Smooth muscle cell (in vitro differentiated cells): ENCODE data around the gene ROR2. TPM values are rescaled to one million over a fixed set of nuclear protein-coding genes. Genes with fewer than 3 reads are reported as not detected.

Source experiments
- DNase-seq: peaks from one replicate; lab custom pipeline; 2025; ENCODE audit not compliant: unreplicated experiment; lab: John Stamatoyannopoulos, UW
- H2AFZ ChIP-seq: fragments of 200-600 bp; sonication (generic); 2 replicates; pipeline ENCODE4 v1.6.0; 2016; ENCODE audit warnings: antibody characterized with exemption, low read depth, mild to moderate bottlenecking
- H3F3A ChIP-seq: fragments of 200-600 bp; sonication (generic); 2 replicates; pipeline ENCODE4 v1.6.0; 2017; ENCODE audit warnings: antibody characterized with exemption, low read depth
- H3K27ac ChIP-seq: fragments of 200-600 bp; sonication (generic); 2 replicates; pipeline ENCODE4 v1.5.1; 2016; ENCODE audit warnings: low read depth, mild to moderate bottlenecking
- H3K27me3 ChIP-seq: fragments of 200-600 bp; sonication (generic); 2 replicates; pipeline ENCODE4 v1.6.1; 2016; ENCODE audit warnings: low read depth, mild to moderate bottlenecking
- H3K36me3 ChIP-seq: fragments of 200-600 bp; sonication (generic); 2 replicates; pipeline ENCODE4 v1.5.1; 2016; ENCODE audit warnings: low read depth
- H3K4me1 ChIP-seq: fragments of 200-600 bp; sonication (generic); 2 replicates; pipeline ENCODE4 v1.5.1; 2016; ENCODE audit warnings: low read depth
- H3K4me2 ChIP-seq: fragments of 200-600 bp; sonication (generic); 2 replicates; pipeline ENCODE4 v1.6.0; 2016; ENCODE audit warnings: mild to moderate bottlenecking
- H3K4me3 ChIP-seq: fragments of 200-600 bp; sonication (generic); 2 replicates; pipeline ENCODE4 v1.5.1; 2016; ENCODE audit warnings: mild to moderate bottlenecking
- H3K79me2 ChIP-seq: fragments of 200-600 bp; sonication (generic); 2 replicates; pipeline ENCODE4 v1.6.0; 2016; ENCODE audit warnings: low read depth, mild to moderate bottlenecking
- H3K9ac ChIP-seq: fragments of 200-600 bp; sonication (generic); 2 replicates; pipeline ENCODE4 v1.6.0; 2016; ENCODE audit warnings: low read depth
- H3K9me3 ChIP-seq: fragments of 200-600 bp; sonication (generic); replicated peaks from 2 replicates; pipeline ENCODE4 v1.5.1; 2016; ENCODE audit warnings: low read depth
- H4K20me1 ChIP-seq: fragments of 200-600 bp; sonication (generic); 2 replicates; pipeline ENCODE4 v1.6.0; 2016; ENCODE audit warnings: low read depth
- WGBS: methylation state at CpG from one replicate; pipeline ENCODE4 v1.1.7; 2016; ENCODE audit warnings: low lambda C conversion rate; 5-methylcytosine and 5-hydroxymethylcytosine counted together
- polyA plus RNA-seq: library from polyadenylated mRNA; unstranded; fragments of >200 nt; fragmentation: Nextera tagmentation; extraction: Ambion mirVana; gene quantifications from 2 replicates; pipeline ENCODE4 v1.2.1, GENCODE V29; 2016
- total RNA-seq: library from RNA; depleted of rRNA; stranded (reverse); fragments of >200 nt; gene quantifications from 2 replicates; pipeline ENCODE4 v1.2.3, GENCODE V29; 2014
- TF ChIP-seq, protein P1 (sequence below): fragments of 200-600 bp; sonication (generic); IDR thresholded peaks from 2 replicates; pipeline ENCODE4 v1.5.1; 2017; ENCODE audit warnings: borderline replicate concordance, mild to moderate bottlenecking, antibody characterized with exemption; ENCODE audit not compliant: insufficient read depth, poor library complexity, severe bottlenecking

ROR2 gene
- total and polyA plus RNA-seq, 2 experiments from 2014 or later = 16.7 to 21.7 TPM

DNA sequence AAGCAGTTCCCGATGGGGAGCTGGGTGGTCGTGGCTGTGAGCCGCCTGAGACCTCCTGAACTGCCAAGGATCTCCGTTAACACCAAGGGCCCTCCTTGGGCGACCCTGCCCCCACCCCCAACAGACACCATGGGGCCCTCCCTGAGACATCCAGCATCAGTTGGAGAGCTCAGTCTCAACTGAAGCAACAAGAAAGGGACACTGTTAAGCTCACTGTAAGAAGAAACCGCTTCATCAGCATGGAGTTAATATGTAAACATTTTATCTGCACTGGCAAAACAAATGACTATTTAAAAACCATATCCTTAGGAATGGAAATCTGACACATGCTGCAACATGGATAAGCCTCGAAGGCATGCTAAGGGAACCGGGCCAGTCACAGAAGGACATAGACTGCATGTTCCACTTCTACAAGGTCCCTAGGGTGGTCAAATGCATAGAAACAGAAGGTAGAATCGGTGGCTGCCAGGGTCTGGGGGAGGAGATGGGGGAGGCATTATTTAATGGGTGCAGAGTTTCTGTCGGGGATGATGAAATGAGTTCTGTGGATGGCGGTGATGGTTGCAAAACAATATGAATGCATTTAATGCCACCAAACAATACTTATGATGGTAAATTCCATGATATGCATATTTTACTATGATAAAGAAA, 47.4 kb downstream of the ROR2 start:
- Histone ChIP-seq H3F3A (peaks cover 6% of the 10 kb centered on the region), H4K20me1 (peaks cover 45% of the 10 kb centered on the region), H3K4me2 (peak overlapping the region; percentile 27), H3K79me2 (peaks cover 11% of the 10 kb centered on the region), H2AFZ (no peak overlapping the region), H3K9ac (no peak overlapping the region), H3K4me1 (peaks cover 43% of the 10 kb centered on the region), H3K4me3 (no peak overlapping the region), H3K36me3 (no peaks in the 10 kb centered on the region), H3K27me3 (no peaks in the 10 kb centered on the region), H3K27ac (peak overlapping the region; percentile 54), H3K9me3 (no peaks in the 10 kb centered on the region)
- WGBS = 51% methylated on average over 11 of the region's 11 CpGs
- TF ChIP-seq, protein P1, sequence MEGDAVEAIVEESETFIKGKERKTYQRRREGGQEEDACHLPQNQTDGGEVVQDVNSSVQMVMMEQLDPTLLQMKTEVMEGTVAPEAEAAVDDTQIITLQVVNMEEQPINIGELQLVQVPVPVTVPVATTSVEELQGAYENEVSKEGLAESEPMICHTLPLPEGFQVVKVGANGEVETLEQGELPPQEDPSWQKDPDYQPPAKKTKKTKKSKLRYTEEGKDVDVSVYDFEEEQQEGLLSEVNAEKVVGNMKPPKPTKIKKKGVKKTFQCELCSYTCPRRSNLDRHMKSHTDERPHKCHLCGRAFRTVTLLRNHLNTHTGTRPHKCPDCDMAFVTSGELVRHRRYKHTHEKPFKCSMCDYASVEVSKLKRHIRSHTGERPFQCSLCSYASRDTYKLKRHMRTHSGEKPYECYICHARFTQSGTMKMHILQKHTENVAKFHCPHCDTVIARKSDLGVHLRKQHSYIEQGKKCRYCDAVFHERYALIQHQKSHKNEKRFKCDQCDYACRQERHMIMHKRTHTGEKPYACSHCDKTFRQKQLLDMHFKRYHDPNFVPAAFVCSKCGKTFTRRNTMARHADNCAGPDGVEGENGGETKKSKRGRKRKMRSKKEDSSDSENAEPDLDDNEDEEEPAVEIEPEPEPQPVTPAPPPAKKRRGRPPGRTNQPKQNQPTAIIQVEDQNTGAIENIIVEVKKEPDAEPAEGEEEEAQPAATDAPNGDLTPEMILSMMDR = no peak
- no peak for DNase-seq

DNA sequence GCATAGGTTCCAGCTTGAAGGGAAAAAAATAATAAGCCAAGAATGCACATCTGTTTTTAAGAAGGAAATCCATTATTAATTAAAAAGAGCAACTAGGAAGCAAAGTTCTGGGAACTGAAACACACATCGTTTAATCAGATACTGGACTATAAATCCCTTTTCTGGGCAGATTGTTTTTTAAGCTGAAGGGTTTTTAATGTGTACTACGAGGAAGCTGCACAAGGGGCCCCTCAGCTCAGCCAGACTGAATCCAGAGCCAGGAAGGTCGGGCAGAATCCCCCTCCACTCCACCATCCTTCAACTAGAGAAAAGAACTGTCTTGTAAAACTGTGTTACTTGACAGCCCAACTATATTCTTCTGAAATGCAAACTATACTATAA, 49.2 kb downstream of the ROR2 start:
- Histone ChIP-seq H4K20me1 (peaks cover 29% of the 10 kb centered on the region), H3K4me2 (peak overlapping the region; percentile 69), H3F3A (peaks cover 6% of the 10 kb centered on the region), H3K27ac (peak overlapping the region; percentile 54), H3K9ac (no peak overlapping the region), H3K79me2 (peaks cover 16% of the 10 kb centered on the region), H3K4me3 (no peak overlapping the region), H3K27me3 (no peaks in the 10 kb centered on the region), H3K4me1 (peaks cover 55% of the 10 kb centered on the region), H2AFZ (no peak overlapping the region), H3K36me3 (no peaks in the 10 kb centered on the region), H3K9me3 (no peaks in the 10 kb centered on the region)
- DNase-seq = no peak
- 15% methylated on average over 3 of the region's 3 CpGs for WGBS
- TF ChIP-seq, protein P1 = no peak

DNA sequence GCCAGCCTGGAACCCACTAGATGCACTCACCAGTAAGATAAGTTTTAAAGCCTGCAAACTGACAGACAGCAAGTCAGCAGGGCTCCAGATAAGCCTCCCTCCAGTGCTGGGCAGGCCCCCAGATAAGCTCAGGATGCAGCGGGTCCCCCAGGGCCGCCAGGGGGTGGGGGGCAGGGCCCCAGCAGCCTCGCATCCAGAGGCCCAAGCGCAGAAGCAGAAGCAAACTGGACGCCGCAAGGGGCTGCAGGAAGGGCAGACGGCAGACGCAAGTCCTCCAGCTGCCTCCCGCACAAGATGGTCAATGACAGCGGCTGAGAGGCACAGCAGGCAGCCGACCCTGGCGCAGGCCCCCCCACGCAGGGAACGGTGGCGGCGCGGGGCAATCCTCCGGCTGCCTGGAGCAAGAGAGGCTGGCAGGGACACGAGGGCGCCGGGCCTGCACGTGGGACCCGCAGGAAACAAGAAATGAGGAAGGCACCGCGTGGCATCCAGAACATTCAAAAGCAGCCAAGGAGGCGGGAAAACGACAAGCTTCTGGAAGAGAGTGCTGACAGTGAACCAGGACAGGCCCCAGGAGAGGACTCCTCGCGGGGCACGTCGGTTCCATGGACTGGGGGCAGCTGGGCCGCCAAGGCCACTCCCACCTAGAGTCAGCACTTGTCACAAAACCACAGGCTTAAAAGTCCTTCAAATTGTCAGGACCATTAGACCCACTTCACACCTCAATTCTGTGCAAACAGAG, 49.8 kb downstream of the ROR2 start:
- no peak overlapping the region for H3K9ac ChIP-seq
- DNase-seq = peak; percentile 26
- H3K79me2 ChIP-seq = peaks cover 20% of the 10 kb centered on the region
- H3F3A ChIP-seq = peaks cover 6% of the 10 kb centered on the region
- H4K20me1 ChIP-seq = peaks cover 29% of the 10 kb centered on the region
- H3K9me3 ChIP-seq = no peaks in the 10 kb centered on the region
- peak overlapping the region; percentile 54 for H3K27ac ChIP-seq
- no peaks in the 10 kb centered on the region for H3K36me3 ChIP-seq
- no peak overlapping the region for H2AFZ ChIP-seq
- peaks cover 55% of the 10 kb centered on the region for H3K4me1 ChIP-seq
- WGBS = 29% methylated on average over 32 of the region's 32 CpGs
- no peaks in the 10 kb centered on the region for H3K27me3 ChIP-seq
- TF ChIP-seq, protein P1 = no peak
- H3K4me3 ChIP-seq = no peak overlapping the region
- H3K4me2 ChIP-seq = peak overlapping the region; percentile 69

DNA sequence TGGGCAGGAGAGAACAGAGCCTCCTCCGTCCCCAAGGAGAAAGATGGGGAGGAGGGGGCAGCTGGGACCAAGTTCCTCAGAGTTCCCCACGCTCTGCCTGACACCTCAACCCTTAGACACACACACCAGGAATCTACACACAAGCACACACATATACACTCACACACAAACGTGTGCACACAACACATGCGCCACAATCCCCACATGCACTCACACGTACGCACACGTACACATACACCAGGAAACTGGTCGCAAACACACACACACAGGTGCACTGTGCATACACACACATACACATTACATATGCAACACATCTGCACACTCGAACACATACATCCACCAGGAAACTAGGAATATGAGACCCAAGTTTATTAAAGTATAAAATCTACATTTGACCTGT, 50.4 kb downstream of the ROR2 start:
- H3K9ac ChIP-seq = no peak overlapping the region
- H3K36me3 ChIP-seq = no peaks in the 10 kb centered on the region
- H3K79me2 ChIP-seq = peaks cover 23% of the 10 kb centered on the region
- H3F3A ChIP-seq = peaks cover 6% of the 10 kb centered on the region
- H3K27ac ChIP-seq = no peak overlapping the region
- WGBS = 94% methylated on average over 8 of the region's 9 CpGs
- no peak overlapping the region for H3K4me3 ChIP-seq
- H3K9me3 ChIP-seq = no peaks in the 10 kb centered on the region
- DNase-seq = no peak
- peaks cover 55% of the 10 kb centered on the region for H3K4me1 ChIP-seq
- no peak overlapping the region for H2AFZ ChIP-seq
- H3K27me3 ChIP-seq = no peaks in the 10 kb centered on the region
- H3K4me2 ChIP-seq = peak overlapping the region; percentile 69
- TF ChIP-seq, protein P1 = no peak
- peaks cover 29% of the 10 kb centered on the region for H4K20me1 ChIP-seq
